Trophoblast cell (in vitro differentiated cells and primary cell): ENCODE measurements around the gene TRMO.

Experiments used
- DNase-seq, 2 donors: peaks; one replicate each; pipeline ENCODE4 v3.0.0-alpha.2; 2016
- H2AFZ ChIP-seq: 2 replicates; pipeline ENCODE4 v1.6.1; 2013; ENCODE audit warnings: low read length, moderate library complexity, mild to moderate bottlenecking; ENCODE audit not compliant: insufficient read depth, poor library complexity
- H2AK5ac ChIP-seq: 2 replicates; pipeline ENCODE4 v1.6.1; 2013; ENCODE audit warnings: mild to moderate bottlenecking, low read length
- H2BK120ac ChIP-seq: 2 replicates; pipeline ENCODE4 v1.6.1; 2013; ENCODE audit warnings: low read length, mild to moderate bottlenecking, moderate library complexity; ENCODE audit not compliant: insufficient read depth, poor library complexity
- H2BK12ac ChIP-seq: 2 replicates; pipeline ENCODE4 v1.6.1; 2013; ENCODE audit warnings: mild to moderate bottlenecking, low read length, moderate library complexity
- H2BK5ac ChIP-seq: 2 replicates; pipeline ENCODE4 v1.6.1; 2013; ENCODE audit warnings: low read length, low read depth, moderate library complexity, mild to moderate bottlenecking; ENCODE audit not compliant: poor library complexity
- H3K14ac ChIP-seq: 2 replicates; pipeline ENCODE4 v1.6.1; 2013; ENCODE audit warnings: mild to moderate bottlenecking, low read length
- H3K18ac ChIP-seq: 2 replicates; pipeline ENCODE4 v1.6.1; 2013; ENCODE audit warnings: mild to moderate bottlenecking, low read length
- H3K23ac ChIP-seq: 2 replicates; pipeline ENCODE4 v1.6.1; 2013; ENCODE audit warnings: low read length
- H3K27ac ChIP-seq: 2 replicates; pipeline ENCODE4 v1.5.1; 2013; ENCODE audit warnings: low read depth, mild to moderate bottlenecking, inconsistent platforms, low read length, moderate library complexity
- H3K27me3 ChIP-seq: 2 replicates; pipeline ENCODE4 v1.6.1; 2013; ENCODE audit warnings: inconsistent platforms, mild to moderate bottlenecking, low read length, moderate library complexity; ENCODE audit not compliant: insufficient read depth
- H3K36me3 ChIP-seq, 2 experiments: 1 replicate in 1 of 2; 2 replicates in 1 of 2; pipeline ENCODE4 v1.6.1; 2013; ENCODE audit warnings: low read length in 2 of 2, mild to moderate bottlenecking in 2 of 2, moderate library complexity in 1 of 2; ENCODE audit not compliant: insufficient read depth in 2 of 2, control insufficient read depth in 1 of 2
- H3K4ac ChIP-seq: 2 replicates; pipeline ENCODE4 v1.6.1; 2013; ENCODE audit warnings: low read depth, mild to moderate bottlenecking, low read length, moderate library complexity
- H3K4me1 ChIP-seq, 2 experiments: 1 replicate in 1 of 2; 2 replicates in 1 of 2; pipeline ENCODE4 v1.6.1; 2013; ENCODE audit warnings: low read length in 2 of 2, mild to moderate bottlenecking in 2 of 2, moderate library complexity in 1 of 2; ENCODE audit not compliant: insufficient read depth in 2 of 2, control insufficient read depth in 1 of 2
- H3K4me2 ChIP-seq: 2 replicates; pipeline ENCODE4 v1.6.1; 2013; ENCODE audit warnings: inconsistent platforms, mild to moderate bottlenecking, low read length, moderate library complexity
- H3K4me3 ChIP-seq: 2 replicates; pipeline ENCODE4 v1.5.1; 2013; ENCODE audit warnings: mild to moderate bottlenecking, low read depth, low read length, inconsistent platforms
- H3K79me1 ChIP-seq: one replicate; pipeline ENCODE4 v1.6.1; 2013; ENCODE audit warnings: low read length
- H3K79me2 ChIP-seq: 2 replicates; pipeline ENCODE4 v1.6.1; 2013; ENCODE audit warnings: low read length, mild to moderate bottlenecking; ENCODE audit not compliant: control insufficient read depth, insufficient read depth, poor library complexity
- H3K9ac ChIP-seq: 2 replicates; pipeline ENCODE4 v1.6.1; 2013; ENCODE audit warnings: mild to moderate bottlenecking, low read length
- H3K9me3 ChIP-seq: 2 replicates; pipeline ENCODE4 v1.6.1; 2013; ENCODE audit warnings: low read depth, mild to moderate bottlenecking, control low read depth, inconsistent platforms, low read length; ENCODE audit not compliant: insufficient read depth
- H4K12ac ChIP-seq: 2 replicates; pipeline ENCODE4 v1.6.1; 2013; ENCODE audit warnings: low read depth, mild to moderate bottlenecking, low read length, moderate library complexity
- H4K8ac ChIP-seq: 2 replicates; pipeline ENCODE4 v1.6.1; 2013; ENCODE audit warnings: low read depth, mild to moderate bottlenecking, low read length, moderate library complexity
- H4K91ac ChIP-seq: one replicate; pipeline ENCODE4 v1.6.1; 2013; ENCODE audit warnings: low read depth, mild to moderate bottlenecking, low read length, moderate library complexity
- WGBS: extraction: QIAGEN DNeasy Blood & Tissue Kit; methylation state at CpG from one replicate; pipeline ENCODE4 v1.1.7; 2013; ENCODE audit warnings: missing lambda C conversion rate; ENCODE audit not compliant: insufficient read length, insufficient coverage; ENCODE audit errors: extremely low coverage; 5-methylcytosine and 5-hydroxymethylcytosine counted together

TRMO gene

DNA sequence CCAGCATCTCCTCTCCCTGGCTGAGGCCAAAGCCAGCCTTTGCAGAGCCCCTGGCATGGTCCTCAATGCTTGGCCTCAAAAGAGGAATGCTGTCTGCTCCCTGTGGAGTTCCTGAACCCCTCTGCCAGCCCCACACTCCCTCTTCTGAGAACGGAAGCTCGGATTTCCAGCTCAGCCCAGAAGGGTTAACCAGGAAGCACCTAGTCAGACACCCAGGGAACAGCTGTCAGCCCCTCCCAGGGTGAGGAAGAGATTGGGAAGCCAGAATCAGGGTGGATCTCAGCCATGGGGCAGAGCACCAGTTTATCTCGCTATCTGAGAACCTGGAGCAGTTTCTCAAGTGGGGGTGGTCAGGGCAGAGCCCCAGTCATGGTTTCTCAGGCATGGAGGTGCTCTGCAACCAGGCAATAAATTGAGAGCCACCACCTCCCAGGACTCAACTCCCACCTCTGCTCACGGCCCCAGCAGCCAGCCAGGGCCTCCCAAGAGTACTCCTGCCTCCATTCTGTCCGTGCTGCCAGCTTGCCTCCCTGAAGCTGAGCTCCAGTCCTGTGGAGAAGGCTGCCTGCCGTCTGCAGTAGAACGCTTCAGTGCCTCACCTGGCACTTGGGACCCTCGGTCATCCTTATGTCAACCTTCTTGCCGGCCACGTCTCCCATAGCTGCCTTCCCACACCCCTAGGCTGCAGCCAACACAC, 61.7 kb downstream of the TRMO start:
- no peak overlapping the region for H4K8ac ChIP-seq
- no peak overlapping the region for H2BK120ac ChIP-seq
- H3K23ac ChIP-seq = peak overlapping the region; percentile 11
- no peak overlapping the region for H3K9ac ChIP-seq
- no peak overlapping the region for H3K18ac ChIP-seq
- no peak overlapping the region for H3K4me2 ChIP-seq
- DNase-seq = no peak
- no peak overlapping the region for H3K14ac ChIP-seq
- no peak overlapping the region for H2AK5ac ChIP-seq
- H2BK12ac ChIP-seq = no peak overlapping the region
- no peaks in the 10 kb centered on the region for H3K36me3 ChIP-seq
- H4K91ac ChIP-seq = no peak overlapping the region
- no peak overlapping the region for H2BK5ac ChIP-seq
- H3K27me3 ChIP-seq = peaks cover 32% of the 10 kb centered on the region
- peaks cover 8% of the 10 kb centered on the region for H3K9me3 ChIP-seq
- no peaks in the 10 kb centered on the region for H3K79me1 ChIP-seq
- no peak overlapping the region for H3K4ac ChIP-seq
- no peak overlapping the region for H2AFZ ChIP-seq
- H3K4me1 ChIP-seq = no peaks in the 10 kb centered on the region
- H3K4me3 ChIP-seq = no peak overlapping the region
- WGBS = no CpG with 5 or more reads among the region's 10 CpGs
- no peak overlapping the region for H3K27ac ChIP-seq
- H3K79me2 ChIP-seq = no peaks in the 10 kb centered on the region
- H4K12ac ChIP-seq = no peak overlapping the region

DNA sequence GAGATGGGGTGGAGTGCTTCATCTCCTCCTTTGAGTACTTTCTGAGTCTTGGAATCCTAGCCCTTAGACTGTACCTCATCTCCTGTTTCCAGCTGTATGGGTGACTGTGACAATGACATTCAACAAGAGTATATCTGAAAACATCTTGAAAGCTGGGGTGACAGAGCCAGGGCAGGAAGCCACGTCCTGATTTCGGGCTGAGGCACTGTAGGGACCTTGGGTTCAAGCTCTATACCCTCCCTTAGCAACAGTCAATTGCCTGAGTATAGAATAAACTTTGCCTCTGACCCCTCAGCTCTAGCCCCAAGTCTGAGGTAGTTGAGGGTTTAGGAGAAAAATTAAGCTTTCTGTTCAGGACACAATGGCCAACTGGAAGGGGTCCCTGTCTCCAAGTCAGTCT, 63.0 kb downstream of the TRMO start:
- H3K27me3 ChIP-seq = peaks cover 44% of the 10 kb centered on the region
- no peak overlapping the region for H3K27ac ChIP-seq
- no peak overlapping the region for H3K23ac ChIP-seq
- H3K4ac ChIP-seq = no peak overlapping the region
- no peaks in the 10 kb centered on the region for H3K79me1 ChIP-seq
- H3K4me1 ChIP-seq = no peaks in the 10 kb centered on the region
- H2BK5ac ChIP-seq = no peak overlapping the region
- H3K18ac ChIP-seq = no peak overlapping the region
- H2AFZ ChIP-seq = no peak overlapping the region
- no peak overlapping the region for H4K91ac ChIP-seq
- H3K79me2 ChIP-seq = no peaks in the 10 kb centered on the region
- no peak overlapping the region for H3K4me2 ChIP-seq
- H3K9ac ChIP-seq = no peak overlapping the region
- no peak for DNase-seq
- H4K8ac ChIP-seq = no peak overlapping the region
- peaks cover 17% of the 10 kb centered on the region for H3K9me3 ChIP-seq
- H3K4me3 ChIP-seq = no peak overlapping the region
- no peak overlapping the region for H4K12ac ChIP-seq
- WGBS = no CpG with 5 or more reads among the region's 2 CpGs
- H3K14ac ChIP-seq = no peak overlapping the region
- no peak overlapping the region for H2BK12ac ChIP-seq
- no peaks in the 10 kb centered on the region for H3K36me3 ChIP-seq
- H2AK5ac ChIP-seq = no peak overlapping the region
- H2BK120ac ChIP-seq = no peak overlapping the region

DNA sequence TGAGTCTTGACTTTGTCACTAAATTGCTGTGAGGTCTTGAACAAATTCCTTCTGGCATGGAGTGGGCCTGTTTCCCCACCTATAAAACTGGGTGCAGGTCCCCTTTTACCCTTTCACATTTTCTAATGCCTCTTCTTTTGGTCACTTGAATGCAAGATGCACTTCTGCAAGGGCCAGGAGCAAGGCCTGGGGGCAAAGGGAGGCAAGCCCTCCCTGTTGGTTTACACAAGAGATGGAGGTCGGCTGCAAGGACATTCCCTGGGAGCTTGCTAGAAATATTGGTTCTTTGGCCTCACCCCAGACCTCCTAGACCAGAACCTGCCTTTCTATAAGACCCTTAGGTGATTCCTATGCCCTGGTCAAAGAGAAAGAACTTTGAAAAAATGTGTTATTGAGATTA, 63.5 kb downstream of the TRMO start:
- no peak for DNase-seq
- Histone ChIP-seq H2AFZ (no peak overlapping the region), H3K79me2 (no peaks in the 10 kb centered on the region), H3K79me1 (no peaks in the 10 kb centered on the region), H3K9me3 (peaks cover 19% of the 10 kb centered on the region), H3K4me2 (no peak overlapping the region), H2BK5ac (no peak overlapping the region), H3K36me3 (no peaks in the 10 kb centered on the region), H3K9ac (no peak overlapping the region), H3K18ac (no peak overlapping the region), H3K4me1 (peaks cover 0 to 3% of the 10 kb centered on the region in 2 experiments), H2BK120ac (no peak overlapping the region), H3K27ac (no peak overlapping the region), H3K4ac (no peak overlapping the region), H3K4me3 (no peak overlapping the region), H3K27me3 (peaks cover 49% of the 10 kb centered on the region), H4K8ac (no peak overlapping the region), H4K12ac (no peak overlapping the region), H4K91ac (no peak overlapping the region), H3K14ac (no peak overlapping the region), H3K23ac (no peak overlapping the region), H2AK5ac (no peak overlapping the region), H2BK12ac (no peak overlapping the region)
- WGBS = no CpG with 5 or more reads among the region's 1 CpG

DNA sequence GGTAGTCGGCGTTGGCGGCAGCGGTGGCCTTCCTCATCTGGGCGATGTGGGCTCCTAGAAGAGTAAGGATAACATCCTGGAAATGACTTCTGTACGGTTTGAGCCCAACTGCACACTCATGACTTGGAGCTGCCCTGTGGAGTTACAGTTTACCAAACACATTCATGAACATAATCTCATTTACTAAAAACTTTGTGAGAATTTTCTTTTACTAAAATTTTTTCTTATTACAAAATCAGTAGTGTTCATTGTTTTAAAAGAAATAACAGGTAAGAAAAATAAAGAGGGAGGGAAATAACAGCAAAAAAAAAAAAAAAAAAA, 63.9 kb downstream of the TRMO start:
- H2AK5ac ChIP-seq = no peak overlapping the region
- H3K4me3 ChIP-seq = no peak overlapping the region
- no peak overlapping the region for H3K4ac ChIP-seq
- no peak overlapping the region for H3K9ac ChIP-seq
- H3K27me3 ChIP-seq = peaks cover 54% of the 10 kb centered on the region
- no peak overlapping the region for H4K12ac ChIP-seq
- H3K79me1 ChIP-seq = no peaks in the 10 kb centered on the region
- H2BK120ac ChIP-seq = no peak overlapping the region
- no peak overlapping the region for H3K27ac ChIP-seq
- H2BK12ac ChIP-seq = no peak overlapping the region
- H3K18ac ChIP-seq = no peak overlapping the region
- H4K8ac ChIP-seq = no peak overlapping the region
- no peak overlapping the region for H4K91ac ChIP-seq
- H3K79me2 ChIP-seq = no peaks in the 10 kb centered on the region
- H3K14ac ChIP-seq = no peak overlapping the region
- H3K23ac ChIP-seq = no peak overlapping the region
- H3K4me1 ChIP-seq = peaks cover 4 to 8% of the 10 kb centered on the region in 2 experiments
- peak in 1 of 2 donors; percentile 13 for DNase-seq
- peaks cover 19% of the 10 kb centered on the region for H3K9me3 ChIP-seq
- H3K4me2 ChIP-seq = no peak overlapping the region
- no CpG with 5 or more reads among the region's 6 CpGs for WGBS
- no peak overlapping the region for H2BK5ac ChIP-seq
- H3K36me3 ChIP-seq = no peaks in the 10 kb centered on the region
- no peak overlapping the region for H2AFZ ChIP-seq
